Activated naive CD8-positive, alpha-beta T cell treated with anti-CD3 and anti-CD28 coated beads, Interleukin-2, amount 10 ng/mL, durations not matched to agents 7 days and 5 days (primary cell): ENCODE results near the gene ZNF556. TPM values are rescaled to one million over a fixed set of nuclear protein-coding genes. Genes with fewer than 3 reads are reported as not detected.
"Not testable (repeated sequence)": the region's sequence is repeated elsewhere in the genome, so short reads cannot be mapped to it uniquely, and the experiment has no call there.

Experiments used
- ATAC-seq: fragments of 150-1000 bp; cut with Tn5 transposase; one replicate; pipeline ENCODE4 v1.10.0; 2021; ENCODE audit warnings: low read depth, moderate library complexity
- POLR2A ChIA-PET: fragments of 350-600 bp; sonication (Branson Sonifier 250); formaldehyde crosslinking; loops from one replicate; lab custom pipeline; 2021; ENCODE audit warnings: antibody characterized with exemption; lab: Charles Lee
- DNase-seq: peaks from one replicate; pipeline ENCODE4 v3.0.0; 2021
- H3K27ac Mint-ChIP-seq: one replicate; pipeline ENCODE4 v1.8.0; 2022; ENCODE audit warnings: mild to moderate bottlenecking, mixed read lengths
- H3K27me3 Mint-ChIP-seq: one replicate; pipeline ENCODE4 v1.8.0; 2022; ENCODE audit warnings: mild to moderate bottlenecking, moderate library complexity, mixed read lengths
- H3K36me3 Mint-ChIP-seq: one replicate; pipeline ENCODE4 v1.8.0; 2021; ENCODE audit warnings: mild to moderate bottlenecking, mixed read lengths
- H3K4me1 Mint-ChIP-seq: one replicate; pipeline ENCODE4 v1.8.0; 2021; ENCODE audit warnings: mixed read lengths
- H3K4me3 Mint-ChIP-seq: one replicate; pipeline ENCODE4 v1.8.0; 2022; ENCODE audit warnings: mild to moderate bottlenecking, moderate library complexity, mixed read lengths
- H3K9me3 Mint-ChIP-seq: one replicate; pipeline ENCODE4 v1.8.0; 2021; ENCODE audit warnings: mixed read lengths
- total RNA-seq, 2 experiments: library from RNA; stranded (reverse); gene quantifications; one replicate each; pipeline ENCODE4 v1.2.3, GENCODE V29; 2021

Gene ZNF556
- total RNA-seq, 2 experiments from 2014 or later = not detected

DNA sequence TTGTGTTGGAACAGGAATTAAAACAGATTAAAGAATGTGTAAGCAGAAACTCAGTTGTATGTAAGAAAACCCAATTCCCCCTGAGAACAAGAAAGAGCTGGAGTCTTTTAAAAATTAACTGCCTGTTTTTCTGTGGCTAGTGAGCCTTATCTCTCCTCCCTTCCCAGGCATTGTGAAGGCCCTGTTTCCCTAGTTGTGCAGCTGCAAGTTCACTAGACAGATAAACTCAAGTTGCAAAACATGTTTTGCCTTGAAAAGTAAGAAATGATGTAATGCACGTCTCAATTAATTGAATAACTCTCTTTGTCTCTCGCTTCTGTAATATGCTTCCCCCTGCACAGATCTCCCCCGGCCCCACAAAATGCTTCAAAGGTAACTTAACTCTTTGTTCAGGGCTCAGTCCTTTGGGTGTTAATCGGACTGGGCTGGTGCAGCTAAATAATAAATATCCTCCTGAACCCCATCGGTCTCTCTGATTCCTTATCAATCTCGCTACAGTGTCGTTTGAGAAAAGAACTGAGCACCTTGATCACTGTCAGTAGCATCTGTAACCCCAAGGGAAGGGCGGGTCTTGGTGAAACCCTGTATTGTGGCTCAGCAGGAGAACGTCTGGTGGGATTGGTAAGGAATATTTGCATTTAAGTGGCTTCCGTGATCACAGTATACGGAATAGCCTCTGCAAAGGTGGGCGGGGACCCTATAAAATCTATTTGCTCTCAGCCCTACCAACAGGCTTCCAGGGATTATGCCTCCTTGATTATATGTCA lies 1.6 kb upstream of the ZNF556 start:
- no peak for ATAC-seq
- no peak for DNase-seq
- POLR2A ChIA-PET = no interaction called here
- no peaks in the 10 kb centered on the region for H3K36me3 Mint-ChIP-seq
- H3K4me1 Mint-ChIP-seq = no peaks in the 10 kb centered on the region
- H3K27ac Mint-ChIP-seq = no peak overlapping the region
- peaks cover 5% of the 10 kb centered on the region for H3K9me3 Mint-ChIP-seq
- peaks cover 2% of the 10 kb centered on the region for H3K27me3 Mint-ChIP-seq
- no peak overlapping the region for H3K4me3 Mint-ChIP-seq

DNA sequence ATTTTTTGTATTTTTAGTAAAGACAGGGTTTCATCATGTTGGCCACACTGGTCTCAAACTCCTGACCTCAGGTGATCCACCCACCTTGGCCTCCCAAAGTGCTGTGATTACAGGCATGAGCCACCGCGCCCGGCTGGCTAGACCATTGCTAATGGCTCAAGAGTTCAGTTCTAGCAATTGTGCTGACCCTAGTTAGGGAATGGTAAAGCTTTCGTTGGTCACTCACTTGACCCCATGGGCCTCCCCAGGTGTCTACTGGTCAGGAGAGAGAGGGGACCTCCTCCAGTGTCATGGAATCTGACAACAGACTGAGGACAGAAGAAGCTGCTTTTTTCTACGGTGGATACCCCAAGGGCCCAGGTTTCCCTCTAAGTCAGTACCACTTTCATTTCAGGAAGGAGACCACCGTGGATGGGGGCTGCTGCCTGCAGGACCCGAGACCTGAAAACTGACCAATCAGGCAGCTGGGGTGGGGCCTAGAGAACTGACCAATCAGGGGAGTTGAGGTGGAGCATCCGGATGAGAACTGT lies 575 bp upstream of the ZNF556 start:
- Mint-ChIP-seq H3K27me3 (peaks cover 2% of the 10 kb centered on the region), H3K4me3 (no peak overlapping the region), H3K9me3 (peaks cover 5% of the 10 kb centered on the region), H3K36me3 (no peaks in the 10 kb centered on the region), H3K27ac (no peak overlapping the region), H3K4me1 (no peaks in the 10 kb centered on the region)
- POLR2A ChIA-PET = no interaction called here
- DNase-seq = no peak
- no peak for ATAC-seq

DNA sequence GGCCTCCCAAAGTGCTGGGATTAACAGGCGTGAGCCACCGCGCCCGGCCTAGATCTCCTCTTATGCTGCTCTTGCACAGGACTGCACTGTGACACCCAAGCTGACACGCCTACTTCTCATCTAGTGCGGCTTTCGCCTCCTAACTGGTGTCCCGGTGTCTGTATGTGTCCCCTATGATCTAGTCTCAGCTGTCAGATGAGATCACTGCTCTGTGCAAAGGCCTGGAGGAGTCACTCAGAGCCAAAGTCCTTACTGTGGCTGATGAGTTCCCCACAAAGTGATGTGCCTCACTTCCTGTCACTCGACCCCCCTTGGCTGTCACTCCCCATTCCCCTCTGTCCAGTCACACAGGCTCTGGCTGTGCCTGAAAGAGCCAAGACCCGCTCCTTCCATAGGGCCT lies 2.5 kb downstream of the ZNF556 start:
- Mint-ChIP-seq H3K27me3 (peaks cover 2% of the 10 kb centered on the region), H3K27ac (no peak overlapping the region)
- POLR2A ChIA-PET = no interaction called here

DNA sequence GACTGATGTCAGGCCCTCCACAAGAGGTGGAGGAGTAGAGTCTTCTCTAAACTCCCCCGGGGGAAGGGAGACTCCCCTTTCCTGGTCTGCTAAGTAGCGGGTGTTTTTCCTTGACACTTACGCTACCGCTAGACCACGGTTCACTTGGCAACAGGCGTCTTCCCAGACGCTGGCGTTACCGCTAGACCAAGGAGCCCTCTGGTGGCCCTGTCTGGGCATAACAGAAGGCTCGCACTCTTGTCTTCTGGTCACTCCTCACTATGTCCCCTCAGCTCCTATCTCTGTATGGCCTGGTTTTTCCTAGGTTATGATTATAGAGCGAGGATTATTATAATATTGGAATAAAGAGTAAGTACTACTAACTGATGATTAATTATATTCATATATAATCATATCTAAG lies 5.0 kb downstream of the ZNF556 start:
- H3K27me3 Mint-ChIP-seq, H3K27ac Mint-ChIP-seq, H3K4me1 Mint-ChIP-seq, DNase-seq, H3K9me3 Mint-ChIP-seq, ATAC-seq, H3K36me3 Mint-ChIP-seq, POLR2A ChIA-PET, H3K4me3 Mint-ChIP-seq: not testable (repeated sequence)

More for the DNA sequence above, 2.5 kb downstream of the ZNF556 start:
- ATAC-seq (no peak), DNase-seq (no peak)
- no peak overlapping the region for H3K4me3 Mint-ChIP-seq
- no peaks in the 10 kb centered on the region for H3K36me3 Mint-ChIP-seq
- peaks cover 3% of the 10 kb centered on the region for H3K9me3 Mint-ChIP-seq
- H3K4me1 Mint-ChIP-seq = no peaks in the 10 kb centered on the region

DNA sequence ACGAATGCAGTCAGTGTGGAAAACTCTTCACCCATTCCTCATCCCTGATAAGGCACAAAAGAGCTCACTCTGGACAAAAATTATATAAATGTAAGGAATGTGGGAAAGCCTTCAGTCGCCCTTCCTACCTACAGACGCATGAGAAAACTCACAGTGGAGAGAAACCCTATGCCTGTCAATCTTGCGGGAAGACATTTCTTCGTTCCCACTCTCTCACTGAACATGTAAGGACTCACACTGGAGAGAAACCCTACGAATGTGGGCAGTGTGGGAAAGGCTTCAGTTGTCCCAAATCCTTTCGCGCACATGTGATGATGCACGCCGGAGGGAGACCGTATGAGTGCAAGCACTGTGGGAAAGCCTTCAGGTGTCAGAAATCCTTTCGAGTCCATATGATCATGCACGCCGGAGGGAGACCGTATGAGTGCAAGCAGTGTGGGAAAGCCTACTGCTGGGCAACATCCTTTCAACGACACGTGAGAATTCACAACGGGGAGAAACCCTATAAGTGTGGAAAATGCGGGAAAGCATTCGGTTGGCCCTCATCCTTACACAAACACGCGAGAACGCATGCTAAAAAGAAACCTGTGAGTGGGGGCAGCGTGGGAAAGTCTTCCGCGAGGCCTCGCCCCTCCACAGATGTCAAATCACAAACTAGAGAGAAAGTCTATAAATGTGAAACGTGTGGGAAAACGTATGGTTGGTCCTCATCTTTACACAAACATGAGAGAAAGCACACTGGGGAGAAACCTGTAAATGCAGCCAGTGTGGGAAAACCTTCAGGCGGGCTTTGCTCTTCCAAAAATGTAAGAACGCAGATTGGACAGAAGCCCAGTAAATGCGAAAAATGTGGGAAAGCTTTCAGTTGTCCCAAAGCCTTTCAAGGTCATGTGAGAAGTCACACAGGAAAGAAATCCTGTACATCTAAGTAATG lies 10.5 kb downstream of the ZNF556 start:
- ATAC-seq = no peak
- no peak for DNase-seq
- Mint-ChIP-seq H3K27ac (no peak overlapping the region), H3K4me3 (no peak overlapping the region), H3K9me3 (peaks cover 4% of the 10 kb centered on the region), H3K27me3 (no peaks in the 10 kb centered on the region), H3K4me1 (no peaks in the 10 kb centered on the region), H3K36me3 (no peaks in the 10 kb centered on the region)
- POLR2A ChIA-PET = no interaction called here

DNA sequence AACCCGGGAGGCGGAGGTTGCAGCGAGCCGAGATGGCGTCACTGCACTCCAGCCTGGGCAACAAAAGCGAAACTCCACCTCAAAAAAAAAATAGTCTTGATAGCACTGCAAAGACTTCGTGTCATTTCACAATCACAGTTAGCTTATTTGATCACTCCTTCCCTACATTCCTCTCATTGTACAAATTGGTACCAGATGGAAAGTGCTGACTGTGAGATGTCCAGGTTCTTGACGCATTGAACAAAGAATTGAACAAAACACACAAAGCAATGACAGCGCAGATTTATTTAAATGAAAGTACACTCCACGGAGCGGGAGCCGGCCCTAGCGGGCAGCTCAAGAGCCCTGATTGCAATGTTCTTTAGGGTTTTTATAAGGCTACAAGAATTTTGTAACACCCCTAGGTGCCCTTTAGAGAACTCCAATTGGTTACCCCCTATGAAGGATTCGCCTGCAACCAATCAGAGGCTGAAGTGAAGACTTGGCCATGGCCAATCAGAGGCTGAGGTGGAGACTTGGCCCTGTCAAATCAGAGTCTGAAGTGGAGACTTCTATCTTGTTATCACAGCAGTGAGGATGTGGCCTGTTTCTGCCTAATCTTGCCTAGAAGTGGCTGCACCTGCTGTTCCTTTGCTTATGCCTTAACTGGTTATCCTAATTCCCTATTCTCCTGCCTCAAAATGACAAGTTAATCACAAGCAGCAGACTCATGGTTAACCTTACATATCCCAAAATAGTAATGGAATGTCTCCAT lies 16.7 kb downstream of the ZNF556 start:
- no peak for ATAC-seq
- H3K27me3 Mint-ChIP-seq = no peaks in the 10 kb centered on the region
- H3K9me3 Mint-ChIP-seq = peaks cover 1% of the 10 kb centered on the region
- no peaks in the 10 kb centered on the region for H3K36me3 Mint-ChIP-seq
- no peak for DNase-seq
- POLR2A ChIA-PET = no interaction called here
- H3K27ac Mint-ChIP-seq = no peak overlapping the region
- H3K4me1 Mint-ChIP-seq = peaks cover 3% of the 10 kb centered on the region
- no peak overlapping the region for H3K4me3 Mint-ChIP-seq

DNA sequence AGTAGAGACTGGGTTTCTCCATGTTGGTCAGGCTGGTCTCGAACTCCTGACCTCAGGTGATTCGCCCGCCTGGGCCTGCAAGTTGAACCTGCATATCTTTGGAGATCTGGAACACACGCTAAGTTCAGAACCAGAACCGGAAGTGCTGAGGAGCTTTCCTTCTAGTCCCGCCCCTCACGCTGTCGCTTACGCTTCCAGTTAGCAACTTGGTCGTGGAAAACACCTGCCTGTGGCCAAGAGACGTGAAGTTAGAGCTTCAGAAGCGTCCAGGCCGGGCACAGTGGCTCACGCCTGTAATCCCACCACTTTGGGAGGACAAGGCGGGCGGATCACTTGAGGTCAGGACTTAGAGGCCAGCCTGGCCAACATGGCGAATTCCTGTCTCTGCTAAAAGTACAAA lies 18.6 kb downstream of the ZNF556 start:
- H3K4me3 Mint-ChIP-seq = no peak overlapping the region
- no peak for ATAC-seq
- POLR2A ChIA-PET = interaction anchor here (0.8 kb wide), 1 partner anchor 15 kb away, joined by 3 read pairs; the partner anchor contains the start of gene ZNF57
- H3K9me3 Mint-ChIP-seq = no peaks in the 10 kb centered on the region
- no peaks in the 10 kb centered on the region for H3K36me3 Mint-ChIP-seq
- no peaks in the 10 kb centered on the region for H3K27me3 Mint-ChIP-seq
- peaks cover 4% of the 10 kb centered on the region for H3K4me1 Mint-ChIP-seq
- DNase-seq = no peak
- no peak overlapping the region for H3K27ac Mint-ChIP-seq

DNA sequence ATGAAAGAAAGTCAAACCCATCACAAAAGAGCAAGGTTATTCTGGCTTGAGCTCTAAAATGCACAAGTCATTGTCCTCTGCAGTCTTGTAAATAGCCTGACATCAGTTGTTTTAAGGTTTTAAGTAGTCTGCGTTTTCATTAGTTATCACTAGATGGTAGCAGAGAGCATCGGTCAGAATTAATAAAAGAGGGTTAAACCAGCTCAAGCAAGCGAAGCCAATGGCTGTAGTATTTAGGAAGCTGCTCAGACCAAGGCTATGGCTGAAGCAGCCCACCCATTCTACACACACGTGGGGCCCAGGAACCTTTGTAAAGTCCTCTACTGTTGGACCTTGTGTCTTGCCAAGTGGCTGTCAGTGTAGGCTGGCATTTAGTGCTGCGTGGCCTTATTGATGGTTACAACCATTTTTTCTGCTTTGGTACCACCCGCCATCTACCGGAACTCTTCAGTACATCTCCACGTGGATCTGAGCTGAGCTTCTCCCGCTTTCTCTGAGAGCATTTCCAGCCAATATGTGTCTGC lies 20.3 kb downstream of the ZNF556 start:
- ATAC-seq = peak; percentile 32
- Mint-ChIP-seq H3K4me3 (no peak overlapping the region), H3K4me1 (peaks cover 7% of the 10 kb centered on the region), H3K27ac (no peak overlapping the region), H3K36me3 (no peaks in the 10 kb centered on the region), H3K9me3 (peaks cover 1% of the 10 kb centered on the region), H3K27me3 (no peaks in the 10 kb centered on the region)
- POLR2A ChIA-PET = no interaction called here
- DNase-seq = no peak

DNA sequence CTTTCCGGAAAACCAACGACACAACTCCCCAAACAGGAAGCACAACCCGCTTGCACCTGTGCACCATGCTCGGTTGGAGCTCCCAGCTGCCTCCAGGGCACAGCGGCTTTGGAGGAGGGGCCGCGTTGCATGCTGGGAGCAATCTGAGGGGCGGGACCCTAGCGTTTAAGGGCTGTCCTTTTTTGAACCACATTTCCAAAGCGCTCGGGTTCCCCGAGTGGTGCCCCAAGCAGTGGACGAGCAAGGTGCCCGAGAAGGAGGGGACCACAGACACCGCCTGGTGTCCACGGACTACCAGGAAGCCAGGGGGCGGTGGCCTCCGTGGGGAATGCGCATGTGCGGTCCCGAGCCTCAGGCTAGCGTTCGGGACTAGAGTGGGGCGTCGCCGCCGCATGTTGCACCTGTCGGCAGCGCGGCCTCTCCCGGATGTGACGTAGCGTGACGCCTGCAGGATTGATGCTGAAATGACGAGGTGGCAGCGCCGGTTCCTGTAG lies 21.6 kb downstream of the ZNF556 start:
- H3K4me1 Mint-ChIP-seq = peaks cover 7% of the 10 kb centered on the region
- no peaks in the 10 kb centered on the region for H3K36me3 Mint-ChIP-seq
- H3K9me3 Mint-ChIP-seq = peaks cover 1% of the 10 kb centered on the region
- H3K27me3 Mint-ChIP-seq = no peaks in the 10 kb centered on the region
- peak overlapping the region; percentile 51 for H3K4me3 Mint-ChIP-seq
- peak; percentile 67 for ATAC-seq
- POLR2A ChIA-PET = interaction anchor here (0.6 to 1.7 kb wide), 2 partner anchors 12 to 803 kb away, joined by 4 read pairs; partner anchors contain the start of gene ZNF57
- DNase-seq = peak; percentile 58
- peak overlapping the region; percentile 67 for H3K27ac Mint-ChIP-seq

DNA sequence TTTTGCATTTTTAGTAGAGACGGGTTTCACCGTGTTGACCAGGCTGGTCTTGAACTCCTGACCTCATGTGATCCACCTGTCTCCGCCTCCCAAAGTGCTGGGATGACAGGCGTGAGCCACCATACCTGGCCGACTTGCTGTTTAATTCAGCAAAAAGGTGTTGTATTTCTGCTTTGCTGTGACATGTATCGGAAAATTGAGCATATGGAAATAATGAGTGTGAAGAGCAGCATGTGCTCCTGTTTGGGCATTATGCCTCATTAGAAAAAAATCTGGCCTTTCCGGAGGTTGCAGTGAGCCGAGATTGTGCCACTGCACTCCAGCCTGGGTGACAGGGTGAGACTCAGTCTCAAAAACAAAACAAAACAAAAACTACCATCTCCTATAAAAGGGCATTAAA lies 23.4 kb downstream of the ZNF556 start:
- H3K27me3 Mint-ChIP-seq, H3K4me3 Mint-ChIP-seq, DNase-seq, H3K36me3 Mint-ChIP-seq, H3K4me1 Mint-ChIP-seq, POLR2A ChIA-PET, H3K9me3 Mint-ChIP-seq, ATAC-seq, H3K27ac Mint-ChIP-seq: not testable (repeated sequence)

DNA sequence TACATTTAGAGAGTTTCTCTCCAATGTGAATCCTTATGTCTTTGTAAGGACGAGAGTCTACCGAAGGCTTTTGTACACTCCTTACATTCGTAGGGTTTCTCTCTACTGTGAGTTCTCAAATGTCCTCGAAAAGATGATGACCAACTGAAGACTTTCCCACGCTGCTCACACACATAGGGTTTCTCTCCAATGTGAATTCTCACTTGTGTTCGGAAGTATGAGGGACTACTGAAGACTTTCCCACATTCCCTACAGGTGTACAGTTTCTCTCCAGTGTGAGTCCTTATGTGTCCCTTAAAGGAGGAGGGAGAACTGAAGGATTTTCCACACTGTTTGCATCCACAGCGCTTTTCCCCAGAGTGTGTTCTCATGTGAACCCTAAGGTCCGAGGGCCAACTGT lies 29.6 kb downstream of the ZNF556 start:
- H3K27ac Mint-ChIP-seq = no peak overlapping the region
- H3K4me3 Mint-ChIP-seq = no peak overlapping the region
- POLR2A ChIA-PET = no interaction called here
- peaks cover 11% of the 10 kb centered on the region for H3K9me3 Mint-ChIP-seq
- H3K27me3 Mint-ChIP-seq = no peaks in the 10 kb centered on the region
- H3K4me1 Mint-ChIP-seq = peaks cover 4% of the 10 kb centered on the region
- ATAC-seq (no peak), DNase-seq (no peak)
- H3K36me3 Mint-ChIP-seq = peaks cover 3% of the 10 kb centered on the region

DNA sequence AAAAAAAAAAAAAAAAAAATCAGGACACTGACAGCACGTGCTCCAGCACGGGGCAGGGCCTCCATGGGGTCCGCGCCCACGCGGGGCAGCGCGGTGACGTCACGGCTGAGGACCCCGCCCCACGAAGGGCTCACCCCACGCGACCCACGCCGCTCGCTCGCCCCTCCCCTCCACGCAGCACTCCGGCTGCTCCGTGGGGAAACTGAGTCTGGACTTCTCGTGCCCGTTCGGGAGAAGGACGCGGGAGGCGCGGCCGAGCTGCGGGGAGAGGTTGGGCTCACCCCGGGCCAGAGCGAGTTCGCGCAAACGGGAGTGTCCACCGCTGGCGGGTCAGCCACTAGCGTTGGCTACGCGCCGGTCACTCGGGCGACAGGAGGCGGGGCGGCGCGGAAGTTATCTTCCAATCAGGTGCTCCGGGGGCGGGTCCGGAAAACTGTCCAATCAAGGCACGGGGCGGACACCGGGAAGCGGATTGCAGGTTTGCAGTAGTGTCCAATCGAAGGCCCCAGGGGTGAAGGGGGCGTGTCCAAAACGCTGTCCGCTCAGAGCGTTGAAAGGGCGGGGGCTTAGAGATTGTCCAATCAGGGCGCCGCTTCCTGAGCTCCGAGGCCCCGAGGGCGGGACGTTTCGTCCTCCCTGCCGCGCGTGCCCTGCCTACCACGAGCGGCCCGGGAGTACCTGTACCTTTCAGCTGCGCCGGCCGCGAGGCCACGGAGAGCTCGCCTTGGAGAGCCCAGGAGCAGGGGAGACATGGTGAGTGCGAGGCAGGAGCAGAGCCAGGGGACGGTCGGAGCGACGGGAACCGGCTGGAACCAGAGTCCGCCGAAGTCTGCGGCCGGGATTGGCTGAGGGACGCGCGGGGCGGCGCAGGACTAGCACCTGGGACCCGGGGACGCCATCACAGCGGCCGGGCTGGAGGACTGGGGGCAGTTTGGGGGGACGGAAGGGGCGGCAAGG lies 33.4 kb downstream of the ZNF556 start, which contains the start of gene ZNF57:
Gene ZNF57 (plus strand): TSS at position 633 of the 957 bp plus-strand sequence. CDS start 118 bp downstream, at position 751.
- Mint-ChIP-seq H3K27me3 (no peaks in the 10 kb centered on the region), H3K36me3 (peaks cover 8% of the 10 kb centered on the region), H3K27ac (peak within 1 kb of the TSS; percentile 95), H3K4me3 (peak within 1 kb of the TSS; percentile 98), H3K4me1 (peaks cover 10% of the 10 kb centered on the region), H3K9me3 (peaks cover 9% of the 10 kb centered on the region)
- ATAC-seq (peak; percentile 98), DNase-seq (peak; percentile 93)
- POLR2A ChIA-PET = interaction anchor here (0.7 to 1.4 kb wide), 6 partner anchors 11 to 135 kb away, joined by 3 to 14 read pairs (median 4); partner anchors contain the start of genes ZNF555 and ZNF77
